AG09319 (cell line): Measurements from ENCODE around the gene RAB4B.

ENCODE experiments used
- DNase-seq: peaks from one replicate; pipeline ENCODE4 v3.0.0-alpha.2; 2010; ENCODE audit warnings: low read depth; ENCODE audit errors: extremely low read depth
- TF ChIP-seq, protein P1 (sequence below): IDR thresholded peaks from 2 replicates; pipeline ENCODE4 v1.5.1; 2011; ENCODE audit warnings: low read depth, mild to moderate bottlenecking, inconsistent platforms, low read length, moderate library complexity

RAB4B gene

GRCh38 chr19:40754611-40755247 lies 23.3 kb upstream of the RAB4B start:
- TF ChIP-seq, protein P1, sequence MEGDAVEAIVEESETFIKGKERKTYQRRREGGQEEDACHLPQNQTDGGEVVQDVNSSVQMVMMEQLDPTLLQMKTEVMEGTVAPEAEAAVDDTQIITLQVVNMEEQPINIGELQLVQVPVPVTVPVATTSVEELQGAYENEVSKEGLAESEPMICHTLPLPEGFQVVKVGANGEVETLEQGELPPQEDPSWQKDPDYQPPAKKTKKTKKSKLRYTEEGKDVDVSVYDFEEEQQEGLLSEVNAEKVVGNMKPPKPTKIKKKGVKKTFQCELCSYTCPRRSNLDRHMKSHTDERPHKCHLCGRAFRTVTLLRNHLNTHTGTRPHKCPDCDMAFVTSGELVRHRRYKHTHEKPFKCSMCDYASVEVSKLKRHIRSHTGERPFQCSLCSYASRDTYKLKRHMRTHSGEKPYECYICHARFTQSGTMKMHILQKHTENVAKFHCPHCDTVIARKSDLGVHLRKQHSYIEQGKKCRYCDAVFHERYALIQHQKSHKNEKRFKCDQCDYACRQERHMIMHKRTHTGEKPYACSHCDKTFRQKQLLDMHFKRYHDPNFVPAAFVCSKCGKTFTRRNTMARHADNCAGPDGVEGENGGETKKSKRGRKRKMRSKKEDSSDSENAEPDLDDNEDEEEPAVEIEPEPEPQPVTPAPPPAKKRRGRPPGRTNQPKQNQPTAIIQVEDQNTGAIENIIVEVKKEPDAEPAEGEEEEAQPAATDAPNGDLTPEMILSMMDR = no peak
- no peak for DNase-seq

DNA sequence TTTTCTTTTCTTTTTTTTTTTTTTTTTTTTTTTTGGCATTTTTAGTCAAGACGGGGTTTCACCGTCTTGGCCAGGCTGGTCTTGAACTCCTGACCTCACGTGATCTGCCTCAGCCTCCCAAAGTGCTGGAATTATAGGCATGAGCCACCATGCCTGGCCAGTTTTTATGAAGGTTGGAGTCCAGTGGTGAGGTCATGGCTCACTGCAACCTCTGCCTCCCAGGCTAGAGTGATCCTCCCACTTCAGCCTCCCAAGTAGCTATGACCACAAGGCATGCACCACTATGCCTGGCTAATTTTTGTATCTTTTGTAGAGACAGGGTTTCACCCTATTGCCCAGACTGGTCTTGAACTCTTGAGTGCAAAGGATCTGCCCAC lies 22.8 kb upstream of the RAB4B start:
- TF ChIP-seq, protein P1 = no peak
- DNase-seq = no peak

DNA sequence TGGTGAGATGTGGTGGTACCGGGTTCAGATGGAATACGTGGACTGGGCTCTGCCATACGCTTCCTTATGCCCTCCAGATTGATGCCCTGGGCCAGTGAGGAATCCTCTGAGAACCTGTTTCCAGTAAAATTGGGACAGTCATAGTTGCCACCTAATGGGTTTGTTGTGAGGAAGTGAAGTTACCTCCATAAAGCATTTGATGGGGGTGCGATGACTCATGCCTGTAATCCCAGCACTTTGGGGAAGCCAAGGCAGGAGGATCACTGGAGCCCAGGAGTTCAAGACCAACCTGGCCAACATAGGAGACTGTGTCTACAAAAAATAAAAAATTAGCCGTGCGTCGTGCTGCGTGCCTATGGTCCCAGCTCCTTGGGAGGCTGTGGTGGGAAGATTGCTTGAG lies 22.3 kb upstream of the RAB4B start:
- DNase-seq = no peak
- TF ChIP-seq, protein P1 = no peak

DNA sequence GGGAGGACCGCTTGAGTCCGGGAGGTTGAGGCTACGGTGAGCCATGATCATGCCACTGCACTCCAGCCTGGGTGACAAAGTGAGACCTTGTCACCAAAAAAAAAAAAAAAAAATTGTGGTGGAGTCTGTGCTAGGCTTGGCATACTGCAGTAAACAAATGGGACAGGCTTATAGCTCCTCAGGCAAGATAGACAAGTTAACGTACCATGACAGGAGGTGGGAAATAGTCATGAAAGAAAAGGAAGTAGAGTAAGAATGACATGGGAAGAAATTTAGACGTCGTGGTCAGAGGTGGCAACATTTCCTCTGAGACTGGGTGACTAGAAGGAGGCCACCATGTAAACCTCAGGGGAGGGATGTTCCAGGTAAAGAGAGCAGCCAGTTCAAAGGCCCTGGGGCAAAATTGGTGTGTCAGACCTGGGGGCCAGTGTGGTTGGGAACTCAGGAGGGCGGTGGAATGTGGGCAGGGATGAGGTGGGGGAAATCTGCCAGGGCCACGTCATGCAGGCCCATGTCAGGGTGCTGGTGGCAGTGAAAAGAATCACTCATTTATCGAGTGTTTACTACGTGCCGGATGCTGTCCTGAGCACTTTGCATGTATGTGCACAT lies 21.4 kb upstream of the RAB4B start:
- TF ChIP-seq, protein P1 = no peak
- DNase-seq = no peak

GRCh38 chr19:40758491-40758890 lies 19.6 kb upstream of the RAB4B start:
- DNase-seq = no peak
- TF ChIP-seq, protein P1 = no peak

- TF ChIP-seq, protein P1 = no peak
- DNase-seq = no peak
Measured at GRCh38 chr19:40759352-40759751, 18.7 kb upstream of the RAB4B start.

- TF ChIP-seq, protein P1 = no peak
- DNase-seq = no peak
Measured at GRCh38 chr19:40762754-40763470, 15.1 kb upstream of the RAB4B start.
